IMR-90 (cell line): ENCODE results near the gene EGF. TPM values are rescaled to one million over a fixed set of nuclear protein-coding genes. Genes with fewer than 3 reads are reported as not detected.

ENCODE experiments used
- ATAC-seq: fragments of 200-7000 bp; cut with Tn5 transposase; 2 replicates; pipeline ENCODE4 v1.9.1; 2020; ENCODE audit warnings: low read depth, mild to moderate bottlenecking, moderate library complexity
- BruUV-seq: library from RNA; stranded (reverse); fragments of 400-500 nt; replicated peaks from 2 replicates; lab custom pipeline; 2021; lab: Mats Ljungman, UMichigan
- CTCF ChIA-PET: fragments of 300-600 bp; formaldehyde crosslinking; extraction: SDS; loops from one replicate; lab custom pipeline; 2021; ENCODE audit warnings: antibody characterized with exemption; lab: Yijun Ruan, JAX
- POLR2A ChIA-PET: fragments of 300-600 bp; sonication (Branson Sonifier 250); formaldehyde crosslinking; loops from one replicate; lab custom pipeline; 2022; ENCODE audit warnings: antibody characterized with exemption; ENCODE audit not compliant: unreplicated experiment; lab: Charles Lee
- DNase-seq: peaks from one replicate; pipeline ENCODE4 v3.0.0; 2013
- H2AFZ ChIP-seq: replicated peaks from 2 replicates; pipeline ENCODE3; 2013; ENCODE audit warnings: low read length, mild to moderate bottlenecking; ENCODE audit not compliant: poor library complexity
- H2AK5ac ChIP-seq: 2 replicates; pipeline ENCODE4 v1.6.1; 2013; ENCODE audit warnings: low read depth, low read length, inconsistent platforms
- H2AK9ac ChIP-seq: replicated peaks from 2 replicates; pipeline ENCODE3; 2013; ENCODE audit warnings: mild to moderate bottlenecking, low read depth, low read length, moderate library complexity; ENCODE audit not compliant: poor library complexity
- H2BK120ac ChIP-seq: 2 replicates; pipeline ENCODE4 v1.6.1; 2013; ENCODE audit warnings: low read depth, low read length, inconsistent platforms
- H2BK15ac ChIP-seq: 3 replicates; pipeline ENCODE4 v1.6.1; 2013; ENCODE audit warnings: low read depth, low read length, inconsistent platforms
- H2BK20ac ChIP-seq: 2 replicates; pipeline ENCODE4 v1.6.1; 2013; ENCODE audit warnings: low read depth, mild to moderate bottlenecking, inconsistent platforms, low read length, moderate library complexity
- H2BK5ac ChIP-seq: 2 replicates; pipeline ENCODE4 v1.6.1; 2013; ENCODE audit warnings: mild to moderate bottlenecking, low read depth, low read length, inconsistent platforms; ENCODE audit not compliant: poor library complexity, severe bottlenecking
- H3K14ac ChIP-seq: replicated peaks from 2 replicates; pipeline ENCODE4 v1.6.1; 2013; ENCODE audit warnings: low read depth, low read length, inconsistent platforms
- H3K18ac ChIP-seq: 2 replicates; pipeline ENCODE4 v1.6.1; 2013; ENCODE audit warnings: low read depth, low read length, control low read depth
- H3K23ac ChIP-seq: 2 replicates; pipeline ENCODE4 v1.6.1; 2013; ENCODE audit warnings: low read depth, low read length, inconsistent platforms
- H3K27ac ChIP-seq: 2 replicates; pipeline ENCODE4 v1.5.1; 2013; ENCODE audit warnings: mild to moderate bottlenecking, control low read depth, low read length; ENCODE audit not compliant: insufficient read depth
- H3K27me3 ChIP-seq: 2 replicates; pipeline ENCODE4 v1.6.1; 2013; ENCODE audit warnings: low read length; ENCODE audit not compliant: control insufficient read depth, insufficient read depth
- H3K36me3 ChIP-seq: 2 replicates; pipeline ENCODE4 v1.6.1; 2013; ENCODE audit warnings: low read length, mixed read lengths; ENCODE audit not compliant: control insufficient read depth, insufficient read depth
- H3K4ac ChIP-seq: 2 replicates; pipeline ENCODE4 v1.6.1; 2013; ENCODE audit warnings: low read depth, low read length, inconsistent platforms
- H3K4me1 ChIP-seq: 2 replicates; pipeline ENCODE4 v1.6.1; 2013; ENCODE audit warnings: low read length, mixed read lengths; ENCODE audit not compliant: control insufficient read depth, insufficient read depth
- H3K4me2 ChIP-seq: 2 replicates; pipeline ENCODE4 v1.6.1; 2013; ENCODE audit warnings: low read depth, mild to moderate bottlenecking, control low read depth, low read length, moderate library complexity
- H3K4me3 ChIP-seq: 2 replicates; pipeline ENCODE4 v1.5.1; 2013; ENCODE audit warnings: low read depth, mild to moderate bottlenecking, control low read depth, low read length, moderate library complexity; ENCODE audit not compliant: insufficient read depth
- H3K56ac ChIP-seq: 2 replicates; pipeline ENCODE4 v1.6.1; 2013; ENCODE audit warnings: low read length, inconsistent platforms; ENCODE audit not compliant: insufficient read depth; ENCODE audit errors: extremely low read depth
- H3K79me1 ChIP-seq, 2 experiments: 2 replicates each; pipeline ENCODE4 v1.6.1; 2013; ENCODE audit warnings: low read length in 2 of 2, inconsistent platforms in 1 of 2, low read depth in 1 of 2
- H3K9ac ChIP-seq: 2 replicates; pipeline ENCODE4 v1.6.1; 2013; ENCODE audit warnings: low read depth, low read length, control low read depth
- H3K9me1 ChIP-seq: 2 replicates; pipeline ENCODE4 v1.6.1; 2013; ENCODE audit warnings: low read length, inconsistent platforms; ENCODE audit not compliant: insufficient read depth
- H3K9me3 ChIP-seq: 2 replicates; pipeline ENCODE4 v1.6.1; 2013; ENCODE audit warnings: low read length; ENCODE audit not compliant: control insufficient read depth, insufficient read depth
- H4K20me1 ChIP-seq: 2 replicates; pipeline ENCODE4 v1.6.1; 2013; ENCODE audit warnings: low read length, inconsistent platforms; ENCODE audit not compliant: insufficient read depth
- H4K5ac ChIP-seq: 2 replicates; pipeline ENCODE4 v1.6.1; 2013; ENCODE audit warnings: mild to moderate bottlenecking, low read depth, low read length, control low read depth
- H4K8ac ChIP-seq, 2 experiments: 2 replicates each; pipeline ENCODE4 v1.6.1; 2013; ENCODE audit warnings: low read depth in 2 of 2, low read length in 2 of 2, control low read depth in 1 of 2, inconsistent platforms in 1 of 2
- H4K91ac ChIP-seq: 2 replicates; pipeline ENCODE4 v1.6.1; 2013; ENCODE audit warnings: low read depth, low read length, inconsistent platforms; ENCODE audit not compliant: insufficient read depth
- CHD1 ChIP-seq: IDR thresholded peaks from 2 replicates; pipeline ENCODE4 v1.6.1; 2012; ENCODE audit warnings: low read depth, low read length, improper control_type of control experiment
- CTCF ChIP-seq: conservative IDR thresholded peaks from 2 replicates; pipeline ENCODE4 v1.5.1; 2012; ENCODE audit warnings: mild to moderate bottlenecking, low read depth, low read length, improper control_type of control experiment
- MAFK ChIP-seq: IDR thresholded peaks from 2 replicates; pipeline ENCODE4 v1.6.1; 2012; ENCODE audit warnings: low read depth, low read length, improper control_type of control experiment
- MXI1 ChIP-seq: IDR thresholded peaks from 2 replicates; pipeline ENCODE4 v1.6.1; 2012; ENCODE audit warnings: low read depth, mild to moderate bottlenecking, low read length, moderate library complexity, borderline replicate concordance
- POLR2A ChIP-seq: IDR thresholded peaks from 2 replicates; pipeline ENCODE4 v1.6.1; 2012; ENCODE audit warnings: mild to moderate bottlenecking, low read depth, low read length
- WGBS, 2 experiments: methylation state at CpG; one replicate each; pipeline versions ENCODE4 v1.1.5 to v1.1.7; 2013; ENCODE audit warnings: missing lambda C conversion rate in 2 of 2; ENCODE audit not compliant: insufficient read length in 1 of 2; ENCODE audit errors: extremely low coverage in 2 of 2; 5-methylcytosine and 5-hydroxymethylcytosine counted together
- dilution Hi-C: fragments of 300-500 bp; cut with HindIII; formaldehyde crosslinking; loops from one replicate; pipeline ENCODE4 v1.14.3; 2018; ENCODE audit warnings: low sequenced_read_pairs; ENCODE audit not compliant: unreplicated experiment
- in situ Hi-C: fragments of 300-500 bp; cut with MboI; formaldehyde crosslinking; loops from 3 replicates; pipeline ENCODE4 v1.14.3; 2019; ENCODE audit warnings: low sequenced_read_pairs, inconsistent platforms, mixed read lengths
- intact Hi-C: fragments of 100-400 bp; cut with micrococcal nuclease; formaldehyde crosslinking; loops from 2 replicates; pipeline ENCODE4 v1.10.0; 2022
- polyA plus RNA-seq, 3 experiments: library from polyadenylated mRNA; depleted of rRNA; stranded (reverse); fragments of >200 nt; gene quantifications; 2 replicates each; pipeline ENCODE4 v1.2.3, GENCODE V29; 2012; ENCODE audit warnings: low replicate concordance in 1 of 3
- total RNA-seq: library from RNA; depleted of rRNA; stranded (reverse); fragments of >200 nt; gene quantifications from 2 replicates; pipeline ENCODE4 v1.2.3, GENCODE V29; 2012
- TF ChIP-seq, protein P1 (sequence below): fragments of 150-350 bp; IDR thresholded peaks from 2 replicates; pipeline ENCODE4 v1.6.1; 2016; ENCODE audit warnings: low read depth, mild to moderate bottlenecking, low read length, moderate library complexity, borderline replicate concordance

EGF gene
- total and polyA plus RNA-seq, 2 of the 4 experiments (the other 2 are of a cell fraction): 1.7 to 2.2 TPM

- CTCF ChIA-PET: no interaction called here
Observed at GRCh38 chr4:109942292-109942926, 29.7 kb downstream of the EGF start.

More at GRCh38 chr4:109942292-109942926, 29.7 kb downstream of the EGF start:
- H4K20me1 ChIP-seq: no peaks in the 10 kb centered on the region
- H2BK15ac ChIP-seq: no peak overlapping the region
- intact Hi-C loops (no loop called here), dilution Hi-C loops (no loop called here), in situ Hi-C loops (no loop called here)
- H3K4me2 ChIP-seq: no peak overlapping the region
- no peak overlapping the region for H2AK5ac ChIP-seq
- no peak overlapping the region for H2BK5ac ChIP-seq
- 83% methylated on average over 1 of the region's 4 CpGs; no CpG with 5 or more reads in 1 of the 2 experiments for WGBS, 2 experiments
- no TSS peak for BruUV-seq
- H3K27ac ChIP-seq: no peak overlapping the region
- H3K79me1 ChIP-seq: no peaks in the 10 kb centered on the region
- no peak for TF ChIP-seq POLR2A
- TF ChIP-seq CHD1: no peak
- TF ChIP-seq CTCF: no peak
- TF ChIP-seq, protein P1, sequence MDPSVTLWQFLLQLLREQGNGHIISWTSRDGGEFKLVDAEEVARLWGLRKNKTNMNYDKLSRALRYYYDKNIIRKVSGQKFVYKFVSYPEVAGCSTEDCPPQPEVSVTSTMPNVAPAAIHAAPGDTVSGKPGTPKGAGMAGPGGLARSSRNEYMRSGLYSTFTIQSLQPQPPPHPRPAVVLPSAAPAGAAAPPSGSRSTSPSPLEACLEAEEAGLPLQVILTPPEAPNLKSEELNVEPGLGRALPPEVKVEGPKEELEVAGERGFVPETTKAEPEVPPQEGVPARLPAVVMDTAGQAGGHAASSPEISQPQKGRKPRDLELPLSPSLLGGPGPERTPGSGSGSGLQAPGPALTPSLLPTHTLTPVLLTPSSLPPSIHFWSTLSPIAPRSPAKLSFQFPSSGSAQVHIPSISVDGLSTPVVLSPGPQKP: no peak
- no peak for TF ChIP-seq MAFK
- TF ChIP-seq MXI1: no peak
- POLR2A ChIA-PET: no interaction called here
- no peaks in the 10 kb centered on the region for H3K9me3 ChIP-seq
- no peak overlapping the region for H3K14ac ChIP-seq
- H2BK120ac ChIP-seq: no peak overlapping the region
- no peak overlapping the region for H3K56ac ChIP-seq
- no peak overlapping the region for H4K8ac ChIP-seq
- H2BK20ac ChIP-seq: no peak overlapping the region
- ATAC-seq: no peak
- no peaks in the 10 kb centered on the region; the same call in 1 of the 2 replicates for H3K27me3 ChIP-seq
- H3K4me3 ChIP-seq: no peak overlapping the region
- no peak overlapping the region for H4K5ac ChIP-seq
- H3K9ac ChIP-seq: no peak overlapping the region
- no peaks in the 10 kb centered on the region for H3K9me1 ChIP-seq
- no peaks in the 10 kb centered on the region for H3K4me1 ChIP-seq
- no peak overlapping the region for H2AFZ ChIP-seq
- no peak overlapping the region for H4K91ac ChIP-seq
- no peak overlapping the region for H3K18ac ChIP-seq
- no peak overlapping the region for H3K23ac ChIP-seq
- H3K4ac ChIP-seq: no peak overlapping the region
- H3K36me3 ChIP-seq: no peaks in the 10 kb centered on the region
- no peak overlapping the region for H2AK9ac ChIP-seq
- no peak for DNase-seq
